Endothelial cell (in vitro differentiated cells): ENCODE measurements around the gene TASL. TPM values are rescaled to one million over a fixed set of nuclear protein-coding genes. Genes with fewer than 3 reads are reported as not detected.

ENCODE experiments used
- DNase-seq: peaks from one replicate; pipeline ENCODE4 v3.0.0; 2021; ENCODE audit warnings: low spot score
- H3K27ac Mint-ChIP-seq: one replicate; pipeline ENCODE4 v1.8.0; 2021; ENCODE audit warnings: mixed read lengths, inconsistent platforms; ENCODE audit not compliant: unreplicated experiment
- H3K27me3 Mint-ChIP-seq: one replicate; pipeline ENCODE4 v1.8.0; 2021; ENCODE audit warnings: mild to moderate bottlenecking, moderate library complexity, mixed read lengths, inconsistent platforms; ENCODE audit not compliant: unreplicated experiment
- H3K36me3 Mint-ChIP-seq: one replicate; pipeline ENCODE4 v1.8.0; 2021; ENCODE audit warnings: mild to moderate bottlenecking, low read depth, mixed read lengths, inconsistent platforms; ENCODE audit not compliant: unreplicated experiment
- H3K4me1 Mint-ChIP-seq: one replicate; pipeline ENCODE4 v1.8.0; 2021; ENCODE audit warnings: mild to moderate bottlenecking, mixed read lengths, inconsistent platforms; ENCODE audit not compliant: unreplicated experiment
- H3K4me3 Mint-ChIP-seq: one replicate; pipeline ENCODE4 v1.8.0; 2021; ENCODE audit warnings: mild to moderate bottlenecking, mixed read lengths, inconsistent platforms; ENCODE audit not compliant: unreplicated experiment
- H3K9me3 Mint-ChIP-seq: one replicate; pipeline ENCODE4 v1.8.0; 2021; ENCODE audit warnings: mixed read lengths, inconsistent platforms; ENCODE audit not compliant: unreplicated experiment
- CTCF ChIP-seq: fragments of 200-600 bp; sonication (generic); IDR thresholded peaks from one replicate; pipeline ENCODE4 v1.5.0; 2021; ENCODE audit warnings: antibody characterized with exemption; ENCODE audit not compliant: unreplicated experiment
- total RNA-seq: library from RNA; stranded (reverse); fragmentation: NEBNext Ultra II Directional; extraction: Animal tissue kit (Norgen Biotek cat#: 25700); gene quantifications from one replicate; pipeline ENCODE4 v1.2.1, GENCODE V29; 2021; ENCODE audit not compliant: unreplicated experiment

The TASL gene
- total RNA-seq, 1 donor from 2014 or later, result not detected

- Mint-ChIP-seq H3K4me1 (no peaks in the 10 kb centered on the region), H3K27me3 (no peaks in the 10 kb centered on the region), H3K36me3 (no peaks in the 10 kb centered on the region), H3K9me3 (no peaks in the 10 kb centered on the region), H3K4me3 (no peak overlapping the region), H3K27ac (no peak overlapping the region)
- no peak for DNase-seq
- TF ChIP-seq CTCF, result no peak
These were observed 47.0 kb downstream of the TASL start for GRCh38 chrX:30530606-30531005.

GRCh38 chrX:30525732-30526131, 51.8 kb downstream of the TASL start:
- no peaks in the 10 kb centered on the region for H3K27me3 Mint-ChIP-seq
- no peak for DNase-seq
- H3K27ac Mint-ChIP-seq, result no peak overlapping the region
- H3K4me3 Mint-ChIP-seq, result no peak overlapping the region
- H3K4me1 Mint-ChIP-seq, result no peaks in the 10 kb centered on the region
- TF ChIP-seq CTCF, result no peak
- H3K9me3 Mint-ChIP-seq, result no peaks in the 10 kb centered on the region
- no peaks in the 10 kb centered on the region for H3K36me3 Mint-ChIP-seq

GRCh38 chrX:30521440-30522182, 56.0 kb downstream of the TASL start:
- Mint-ChIP-seq H3K4me3 (no peak overlapping the region), H3K27ac (no peak overlapping the region), H3K27me3 (no peaks in the 10 kb centered on the region), H3K9me3 (no peaks in the 10 kb centered on the region), H3K36me3 (no peaks in the 10 kb centered on the region), H3K4me1 (no peaks in the 10 kb centered on the region)
- DNase-seq, result no peak
- TF ChIP-seq CTCF, result no peak

GRCh38 chrX:30513284-30513683, 64.3 kb downstream of the TASL start:
- Mint-ChIP-seq H3K36me3 (no peaks in the 10 kb centered on the region), H3K27me3 (no peaks in the 10 kb centered on the region), H3K4me3 (no peak overlapping the region), H3K27ac (no peak overlapping the region), H3K4me1 (no peaks in the 10 kb centered on the region), H3K9me3 (no peaks in the 10 kb centered on the region)
- DNase-seq, result no peak
- TF ChIP-seq CTCF, result peak; percentile 53

Other genes with a start within 250 kb of the TASL start
- gene GK, start 75.7 kb upstream of the TASL start, total RNA-seq, result 2.4 TPM